PC-3 (cell line): Measurements from ENCODE around the gene NOA1.

Experiments
- CTCF ChIP-seq: fragments of 300-600 bp; sonication (generic); conservative IDR thresholded peaks from 2 replicates; pipeline ENCODE4 v1.5.1; 2017; ENCODE audit warnings: antibody characterized with exemption, low read depth, mild to moderate bottlenecking, low read length
- EZH2 ChIP-seq: fragments of 300-600 bp; sonication (generic); IDR thresholded peaks from one replicate; pipeline ENCODE4 v1.6.1; 2017; ENCODE audit warnings: antibody characterized with exemption, mild to moderate bottlenecking, low read length; ENCODE audit not compliant: unreplicated experiment
- EZH2phosphoT487 ChIP-seq: fragments of 300-600 bp; sonication (generic); IDR thresholded peaks from 2 replicates; pipeline ENCODE4 v1.6.1; 2018; ENCODE audit warnings: mild to moderate bottlenecking, antibody characterized with exemption, low read length, borderline replicate concordance

- TF ChIP-seq CTCF, result no peak
- TF ChIP-seq EZH2phosphoT487, result no peak
- TF ChIP-seq EZH2, result no peak
These were observed at the start of gene NOA1 for GRCh38 chr4:56977321-56978012.
